Measurements from ENCODE around the gene CCNY.

The CCNY gene

GRCh38 chr10:35576730-35577129 lies 240.4 kb downstream of the CCNY start:
- no peak for TF ChIP-seq SIN3A (IDR thresholded peaks at IDR 0.05; ENCODE audit: borderline replicate concordance, insufficient read depth, low read length)

- TF ChIP-seq REST (IDR thresholded peaks at IDR 0.05; ENCODE audit: insufficient read depth in 1 of 2, low read depth in 2 of 2, low read length in 2 of 2) (no peak), TAF1 (IDR thresholded peaks at IDR 0.05; ENCODE audit: borderline replicate concordance, insufficient read depth, low read length) (no peak), SIN3A (IDR thresholded peaks at IDR 0.05; ENCODE audit: borderline replicate concordance, insufficient read depth, low read length) (no peak), POLR2AphosphoS5 (IDR thresholded peaks at IDR 0.05; ENCODE audit: low read depth, low read length) (no peak), FOXP2 (optimal IDR thresholded peaks at IDR 0.05; ENCODE audit: borderline replicate concordance, extremely low read depth, extremely low read length, insufficient read depth) (no peak)
Measured at GRCh38 chr10:35577926-35578617, 241.8 kb downstream of the CCNY start.

- TF ChIP-seq FOXP2 (optimal IDR thresholded peaks at IDR 0.05; ENCODE audit: borderline replicate concordance, extremely low read depth, extremely low read length, insufficient read depth) (no peak), POLR2AphosphoS5 (IDR thresholded peaks at IDR 0.05; ENCODE audit: low read depth, low read length) (no peak), TAF1 (IDR thresholded peaks at IDR 0.05; ENCODE audit: borderline replicate concordance, insufficient read depth, low read length) (no peak)
Measured at GRCh38 chr10:35578618-35578956, 242.3 kb downstream of the CCNY start.

- TF ChIP-seq POLR2AphosphoS5 (IDR thresholded peaks at IDR 0.05; ENCODE audit: low read depth, low read length): no peak
- TF ChIP-seq REST (IDR thresholded peaks at IDR 0.05; ENCODE audit: insufficient read depth in 1 of 2, low read depth in 2 of 2, low read length in 2 of 2): no peak
- no peak for TF ChIP-seq TAF1 (IDR thresholded peaks at IDR 0.05; ENCODE audit: borderline replicate concordance, insufficient read depth, low read length)
- no peak for TF ChIP-seq SIN3A (IDR thresholded peaks at IDR 0.05; ENCODE audit: borderline replicate concordance, insufficient read depth, low read length)
- TF ChIP-seq FOXP2 (optimal IDR thresholded peaks at IDR 0.05; ENCODE audit: borderline replicate concordance, extremely low read depth, extremely low read length, insufficient read depth): no peak
Measured at GRCh38 chr10:35579116-35579515, 242.8 kb downstream of the CCNY start.

- TF ChIP-seq REST (IDR thresholded peaks at IDR 0.05; ENCODE audit: insufficient read depth in 1 of 2, low read depth in 2 of 2, low read length in 2 of 2): no peak
- TF ChIP-seq FOXP2 (optimal IDR thresholded peaks at IDR 0.05; ENCODE audit: borderline replicate concordance, extremely low read depth, extremely low read length, insufficient read depth): no peak
- TF ChIP-seq SIN3A (IDR thresholded peaks at IDR 0.05; ENCODE audit: borderline replicate concordance, insufficient read depth, low read length): no peak
- no peak for TF ChIP-seq TAF1 (IDR thresholded peaks at IDR 0.05; ENCODE audit: borderline replicate concordance, insufficient read depth, low read length)
- TF ChIP-seq POLR2AphosphoS5 (IDR thresholded peaks at IDR 0.05; ENCODE audit: low read depth, low read length): no peak
Measured at GRCh38 chr10:35579726-35580422, 243.6 kb downstream of the CCNY start.

GRCh38 chr10:35580423-35580770 lies 244.1 kb downstream of the CCNY start:
- TF ChIP-seq TAF1 (IDR thresholded peaks at IDR 0.05; ENCODE audit: borderline replicate concordance, insufficient read depth, low read length) (no peak), POLR2AphosphoS5 (IDR thresholded peaks at IDR 0.05; ENCODE audit: low read depth, low read length) (no peak), REST (IDR thresholded peaks at IDR 0.05; ENCODE audit: insufficient read depth in 1 of 2, low read depth in 2 of 2, low read length in 2 of 2) (no peak), FOXP2 (optimal IDR thresholded peaks at IDR 0.05; ENCODE audit: borderline replicate concordance, extremely low read depth, extremely low read length, insufficient read depth) (no peak), SIN3A (IDR thresholded peaks at IDR 0.05; ENCODE audit: borderline replicate concordance, insufficient read depth, low read length) (no peak)
